BJ (cell line): ENCODE data around the gene TRABD. TPM values are rescaled to one million over a fixed set of nuclear protein-coding genes. Genes with fewer than 3 reads are reported as not detected.

Experiments
- CTCF ChIA-PET: fragments of 350-600 bp; formaldehyde crosslinking; extraction: SDS; loops from one replicate; lab custom pipeline; 2021; ENCODE audit warnings: antibody characterized with exemption, inconsistent platforms; lab: Yijun Ruan, JAX
- POLR2A ChIA-PET: fragments of 300-600 bp; sonication (Branson Sonifier 250); formaldehyde crosslinking; extraction: SDS; loops from one replicate; lab custom pipeline; 2021; ENCODE audit warnings: antibody characterized with exemption; lab: Charles Lee
- DNase-seq: peaks from one replicate; pipeline ENCODE4 v3.0.0-alpha.2; 2011; ENCODE audit warnings: low read depth
- H3K27me3 ChIP-seq: 2 replicates; pipeline ENCODE4 v1.6.0; 2011; ENCODE audit warnings: low read length; ENCODE audit not compliant: control insufficient read depth, insufficient read depth
- H3K36me3 ChIP-seq: 2 replicates; pipeline ENCODE4 v1.5.1; 2011; ENCODE audit warnings: low read length; ENCODE audit not compliant: control insufficient read depth, insufficient read depth
- H3K4me3 ChIP-seq: 2 replicates; pipeline ENCODE4 v1.5.1; 2011; ENCODE audit warnings: low read depth, mild to moderate bottlenecking, control low read depth, low read length
- polyA plus RNA-seq: library from polyadenylated mRNA; depleted of rRNA; stranded (reverse); fragments of >200 nt; gene quantifications from 2 replicates; pipeline ENCODE4 v1.2.3, GENCODE V29; 2011
- TF ChIP-seq, protein P1 (sequence below): IDR thresholded peaks from 2 replicates; pipeline ENCODE4 v1.5.1; 2011; ENCODE audit warnings: low read depth, mild to moderate bottlenecking, control low read depth, inconsistent platforms, low read length, moderate library complexity; ENCODE audit not compliant: insufficient read depth

Gene TRABD
- polyA plus RNA-seq, 1 experiment, result 31.5 TPM

DNA sequence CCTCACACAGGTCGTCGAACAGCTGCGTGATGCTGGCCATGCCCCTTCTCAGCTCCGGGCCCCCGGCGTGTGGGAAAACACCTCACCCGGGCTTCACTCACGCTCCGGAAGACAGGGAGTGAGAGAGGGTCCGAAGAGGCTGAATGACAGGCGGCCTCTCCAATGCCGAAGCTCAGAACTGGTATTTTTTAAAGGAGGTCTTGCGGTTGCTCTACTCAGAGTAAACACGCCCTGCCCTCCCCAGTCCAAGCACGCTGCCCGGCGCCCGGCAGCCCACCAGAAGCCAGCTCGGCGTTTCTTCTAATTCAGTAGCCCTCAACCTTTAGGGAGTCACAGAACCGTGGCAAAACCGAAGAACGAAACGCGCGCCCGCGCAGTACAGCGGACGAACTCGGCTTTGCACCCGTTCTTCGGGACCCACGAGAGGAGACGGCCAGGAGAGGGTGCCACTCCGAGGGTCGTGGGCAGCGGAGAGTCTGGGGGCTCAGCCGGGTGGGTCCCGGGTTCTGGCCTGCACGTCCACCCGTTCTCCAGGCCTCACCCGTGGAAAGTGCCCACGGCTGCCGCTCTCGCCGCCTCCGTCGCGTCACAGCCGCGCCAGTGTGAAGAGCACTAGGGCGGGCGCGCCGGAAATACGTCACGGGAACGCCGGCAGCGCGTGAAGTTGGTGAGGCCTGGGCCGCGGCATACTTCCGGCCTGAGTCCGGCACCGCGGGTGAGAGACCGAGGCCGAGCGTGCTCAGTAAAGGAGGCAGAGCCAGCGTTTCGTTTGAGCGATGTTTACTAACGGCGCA lies 58.9 kb downstream of the TRABD start, which contains the start of gene TUBGCP6:
Gene TUBGCP6, minus strand, starts transcription at position 604 of the 794 bp plus-strand sequence. Its CDS starts 564 bp downstream, at position 40.
- Histone ChIP-seq H3K27me3 (no peaks in the 10 kb centered on the region), H3K4me3 (peak within 1 kb of the TSS; percentile 81), H3K36me3 (peaks cover 22% of the 10 kb centered on the region)
- ChIA-PET POLR2A (no interaction called here), CTCF (interaction anchor here (0.6 to 1.8 kb wide), 7 partner anchors 8 to 253 kb away, joined by 3 to 11 read pairs (median 3); partner anchors contain the start of gene DENND6B)
- DNase-seq, result no peak
- TF ChIP-seq, protein P1, sequence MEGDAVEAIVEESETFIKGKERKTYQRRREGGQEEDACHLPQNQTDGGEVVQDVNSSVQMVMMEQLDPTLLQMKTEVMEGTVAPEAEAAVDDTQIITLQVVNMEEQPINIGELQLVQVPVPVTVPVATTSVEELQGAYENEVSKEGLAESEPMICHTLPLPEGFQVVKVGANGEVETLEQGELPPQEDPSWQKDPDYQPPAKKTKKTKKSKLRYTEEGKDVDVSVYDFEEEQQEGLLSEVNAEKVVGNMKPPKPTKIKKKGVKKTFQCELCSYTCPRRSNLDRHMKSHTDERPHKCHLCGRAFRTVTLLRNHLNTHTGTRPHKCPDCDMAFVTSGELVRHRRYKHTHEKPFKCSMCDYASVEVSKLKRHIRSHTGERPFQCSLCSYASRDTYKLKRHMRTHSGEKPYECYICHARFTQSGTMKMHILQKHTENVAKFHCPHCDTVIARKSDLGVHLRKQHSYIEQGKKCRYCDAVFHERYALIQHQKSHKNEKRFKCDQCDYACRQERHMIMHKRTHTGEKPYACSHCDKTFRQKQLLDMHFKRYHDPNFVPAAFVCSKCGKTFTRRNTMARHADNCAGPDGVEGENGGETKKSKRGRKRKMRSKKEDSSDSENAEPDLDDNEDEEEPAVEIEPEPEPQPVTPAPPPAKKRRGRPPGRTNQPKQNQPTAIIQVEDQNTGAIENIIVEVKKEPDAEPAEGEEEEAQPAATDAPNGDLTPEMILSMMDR, result no peak

DNA sequence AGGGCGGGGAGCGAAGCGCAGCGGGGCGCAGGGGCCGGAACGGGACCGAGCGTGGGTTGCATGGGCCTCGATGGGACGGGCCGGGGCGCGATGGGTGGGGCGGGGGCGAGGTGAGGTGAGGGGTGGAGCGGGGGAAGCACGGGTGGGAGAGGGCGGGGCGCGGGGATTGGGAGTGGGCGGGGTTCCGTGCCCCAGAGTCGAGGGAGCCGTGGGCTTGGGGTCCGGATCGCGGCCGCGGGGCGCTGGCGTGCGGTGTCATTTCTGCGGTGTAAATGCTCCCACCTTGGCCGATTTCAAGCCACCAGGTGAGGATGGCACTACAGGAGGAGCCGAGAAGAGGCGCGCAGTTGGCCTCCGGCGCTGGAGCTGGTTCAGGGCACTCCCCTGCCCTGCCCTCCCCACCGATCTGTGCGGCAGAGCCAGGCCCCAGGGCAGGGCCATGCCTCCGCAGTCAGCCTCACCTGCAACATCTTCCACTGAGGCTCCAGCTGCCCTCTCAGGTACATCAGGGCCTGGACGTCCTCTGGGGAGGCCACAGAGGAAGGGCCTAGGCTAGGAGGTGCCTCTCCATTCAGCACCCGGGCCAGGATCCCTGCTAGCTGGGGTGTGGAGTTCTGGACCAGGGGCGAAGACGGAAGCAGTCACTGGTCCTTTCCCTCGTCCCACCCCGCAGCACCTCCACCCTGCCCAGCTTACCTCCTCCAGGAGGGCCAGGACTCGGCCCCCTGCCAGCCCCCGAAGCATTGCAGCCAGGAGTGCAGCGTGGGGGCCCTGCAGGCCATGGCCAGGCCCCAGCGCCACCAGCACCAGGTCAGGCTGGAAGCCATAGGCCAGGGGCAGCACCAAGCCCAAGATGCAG lies 59.7 kb downstream of the TRABD start:
- ChIA-PET CTCF (interaction anchor here (0.9 kb wide), 1 partner anchor 97 kb away, joined by 4 read pairs; no protein-coding TSS in a partner anchor), POLR2A (no interaction called here)
- Histone ChIP-seq H3K36me3 (peaks cover 16% of the 10 kb centered on the region), H3K4me3 (peak overlapping the region; percentile 81), H3K27me3 (no peaks in the 10 kb centered on the region)
- TF ChIP-seq, protein P1, result no peak
- DNase-seq, result no peak

DNA sequence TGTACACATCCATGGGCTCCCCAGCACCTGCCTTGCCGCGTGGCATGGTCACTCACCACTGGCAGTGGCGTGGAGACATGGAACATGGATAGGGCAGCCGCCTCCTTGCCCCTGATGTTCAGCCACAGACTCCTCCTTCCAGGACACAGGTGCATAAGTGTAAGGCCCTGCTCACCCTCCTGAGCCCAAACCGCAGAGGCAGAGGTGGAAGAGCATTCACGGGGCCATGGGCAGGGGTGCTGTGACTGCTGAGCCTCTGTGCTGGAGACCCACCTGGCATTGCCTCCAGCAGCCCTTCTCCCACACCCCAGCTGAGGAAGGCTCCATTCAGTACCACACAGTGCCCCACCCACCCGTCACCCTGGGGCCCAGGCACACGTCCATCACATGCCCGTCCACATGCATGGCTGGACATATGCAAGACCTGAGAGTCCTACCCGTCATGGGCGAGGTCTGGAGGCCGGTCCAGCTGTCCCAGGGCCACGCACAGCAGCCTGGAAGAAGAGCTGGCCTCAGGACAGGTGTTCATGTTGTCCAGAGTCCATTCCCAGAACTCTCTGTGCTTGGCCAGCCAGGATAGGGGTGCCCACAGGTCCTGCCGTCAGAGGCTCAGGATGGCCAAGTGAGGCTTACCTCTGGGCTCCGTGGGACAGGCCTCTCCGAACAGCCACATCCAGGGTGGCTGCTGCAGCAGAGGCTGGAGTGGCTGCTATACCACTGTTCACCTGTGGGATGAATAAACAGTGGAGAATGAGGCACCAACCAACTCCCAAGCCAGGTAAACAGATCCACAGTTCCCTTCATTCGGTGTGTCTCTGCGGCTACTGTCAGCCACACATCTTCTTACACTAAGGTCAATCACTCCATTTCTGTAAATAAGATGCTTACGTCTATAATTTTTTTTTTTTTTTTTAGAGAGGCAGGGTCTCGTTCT lies 60.8 kb downstream of the TRABD start:
- DNase-seq, result no peak
- Histone ChIP-seq H3K4me3 (no peak overlapping the region), H3K27me3 (no peaks in the 10 kb centered on the region), H3K36me3 (peaks cover 16% of the 10 kb centered on the region)
- CTCF ChIA-PET, result interaction anchor here (0.6 to 0.9 kb wide), 2 partner anchors 17 to 96 kb away, joined by 3 to 4 read pairs; no protein-coding TSS in a partner anchor
- TF ChIP-seq, protein P1, result no peak
- POLR2A ChIA-PET, result no interaction called here

DNA sequence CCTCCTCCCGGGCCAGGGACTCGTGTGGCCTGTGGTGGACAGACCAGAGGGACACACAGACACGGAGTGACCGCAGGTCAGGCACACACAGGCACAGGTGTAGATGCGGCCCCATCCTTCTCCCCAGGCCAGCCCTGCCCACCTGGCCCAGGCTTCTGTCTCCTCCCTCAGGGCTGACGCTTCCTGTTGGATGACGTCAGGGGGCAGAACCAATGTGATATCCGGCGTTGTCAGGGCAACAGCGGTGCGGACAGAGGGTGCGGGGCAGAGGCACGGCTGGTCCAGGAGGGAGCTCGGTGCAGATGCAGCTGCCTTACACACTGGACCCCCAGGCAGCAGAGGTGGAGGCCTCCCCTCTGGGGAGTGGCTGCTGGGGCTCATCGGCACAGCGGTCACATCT lies 62.0 kb downstream of the TRABD start:
- ChIA-PET POLR2A (no interaction called here), CTCF (no interaction called here)
- Histone ChIP-seq H3K4me3 (no peak overlapping the region), H3K27me3 (no peaks in the 10 kb centered on the region), H3K36me3 (peaks cover 16% of the 10 kb centered on the region)
- TF ChIP-seq, protein P1, result no peak
- no peak for DNase-seq
